Measurements from ENCODE around the gene MCM6. TPM values are rescaled to one million over a fixed set of nuclear protein-coding genes. Genes with fewer than 3 reads are reported as not detected.
"Not testable (repeated sequence)": the region's sequence is repeated elsewhere in the genome, so short reads cannot be mapped to it uniquely, and the experiment has no call there.

MCM6 gene
- total RNA-seq, 2 donors from 2014 or later: 159 to 249 TPM

DNA sequence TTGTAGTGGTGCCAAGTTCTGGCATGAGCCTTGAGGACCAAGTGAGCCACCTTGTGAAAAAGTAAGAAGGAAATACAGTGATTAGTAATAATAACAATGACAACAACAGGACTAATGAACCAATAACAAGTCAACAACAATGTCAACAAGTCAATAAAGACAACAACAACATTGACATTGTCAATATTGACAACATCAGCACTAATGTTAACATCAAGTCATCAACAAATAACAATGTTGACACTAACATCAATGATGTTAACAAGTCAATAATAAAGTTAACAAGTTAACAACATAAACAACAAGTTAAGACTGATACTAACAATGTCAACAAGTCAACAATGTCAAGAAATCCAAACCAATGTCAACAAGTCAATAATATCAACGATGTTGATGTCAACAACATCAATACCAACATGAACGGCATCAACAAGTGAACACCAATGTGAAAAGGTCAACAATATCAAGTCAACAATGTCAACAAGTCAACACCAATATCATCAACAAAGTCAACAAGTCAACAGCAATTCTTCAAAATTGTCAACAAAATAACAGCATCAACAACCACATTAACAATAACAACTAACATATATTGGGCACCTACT lies 63.2 kb downstream of the MCM6 start:
- no peak for ATAC-seq
- H3K36me3 Mint-ChIP-seq: peaks cover 15 to 18% of the 10 kb centered on the region in 2 donors
- H3K9me3 Mint-ChIP-seq: peaks cover 16 to 21% of the 10 kb centered on the region in 2 donors
- H3K27ac Mint-ChIP-seq: no peak overlapping the region
- no peak for DNase-seq (ENCODE audit: low spot score in 2 of 2)

DNA sequence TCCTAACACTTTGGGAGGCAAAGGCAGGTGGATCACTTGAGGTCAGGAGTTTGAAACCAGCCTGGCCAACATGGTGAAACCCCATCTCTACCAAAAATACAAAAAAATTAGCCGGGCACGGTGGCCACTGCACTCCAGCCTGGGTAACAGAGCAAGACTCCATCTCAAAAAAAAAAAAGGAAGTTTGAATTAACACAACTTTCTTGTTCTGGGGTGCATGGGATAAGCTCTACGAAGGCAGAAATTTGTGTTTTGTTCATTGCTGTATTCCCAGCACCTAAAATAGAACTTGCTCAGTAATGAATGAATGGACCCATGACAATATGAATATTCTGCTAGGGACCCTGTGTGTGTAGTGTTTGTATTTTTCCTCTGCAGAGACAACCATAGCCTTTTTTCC lies 68.4 kb downstream of the MCM6 start:
- H3K9me3 Mint-ChIP-seq: peaks cover 3 to 14% of the 10 kb centered on the region in 2 donors
- not testable (repeated sequence) for DNase-seq (ENCODE audit: low spot score in 2 of 2); H3K27ac Mint-ChIP-seq; ATAC-seq; H3K36me3 Mint-ChIP-seq

DNA sequence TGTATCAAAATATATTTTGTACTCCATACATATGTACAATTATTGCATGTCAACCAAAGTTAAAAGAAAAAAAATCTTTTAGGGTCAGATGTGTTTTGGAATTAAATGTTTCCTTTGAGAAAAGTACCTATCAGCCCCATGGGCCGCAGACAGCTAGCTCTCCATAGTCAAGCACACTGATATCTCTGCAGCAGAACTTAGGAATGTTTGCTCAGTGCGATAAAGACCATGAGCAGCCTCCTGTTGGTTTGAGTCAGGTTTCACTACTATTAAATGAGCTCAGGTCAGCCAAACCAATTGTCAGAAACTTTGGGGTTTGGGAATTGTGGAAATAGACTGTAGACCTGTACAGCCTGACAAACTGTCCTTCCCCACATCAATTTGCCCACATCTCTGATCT lies 73.0 kb downstream of the MCM6 start:
- H3K36me3 Mint-ChIP-seq: peaks cover 11 to 40% of the 10 kb centered on the region in 2 donors
- H3K9me3 Mint-ChIP-seq: peaks cover 4 to 19% of the 10 kb centered on the region in 2 donors
- ATAC-seq (no peak), DNase-seq (ENCODE audit: low spot score in 2 of 2) (no peak)
- no peak overlapping the region for H3K27ac Mint-ChIP-seq

DNA sequence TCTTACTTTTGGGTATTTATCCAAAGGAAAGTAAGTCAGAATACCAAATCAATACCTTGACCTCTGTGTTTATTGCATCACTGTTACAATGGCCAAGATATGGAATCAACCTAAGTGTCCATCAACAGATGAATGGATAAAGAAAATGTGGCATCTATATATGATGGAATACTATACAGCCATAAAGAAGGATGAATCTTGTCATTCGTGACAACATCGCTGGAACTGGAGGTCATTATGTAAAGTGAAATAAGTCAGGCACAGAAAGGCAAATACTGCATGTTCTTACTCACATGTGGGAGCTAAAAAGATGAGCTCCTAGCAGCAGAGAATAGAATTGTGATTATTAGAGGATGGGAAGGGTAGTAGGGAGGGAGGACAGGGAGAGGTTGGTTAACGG lies 73.9 kb downstream of the MCM6 start:
- DNase-seq (ENCODE audit: low spot score in 2 of 2) (no peak), ATAC-seq (no peak)
- Mint-ChIP-seq H3K36me3 (peaks cover 11 to 40% of the 10 kb centered on the region in 2 donors), H3K27ac (no peak overlapping the region), H3K9me3 (peaks cover 4 to 19% of the 10 kb centered on the region in 2 donors)

GRCh38 chr2:135800513-135801460 lies 75.5 kb downstream of the MCM6 start:
- peaks cover 11 to 40% of the 10 kb centered on the region in 2 donors for H3K36me3 Mint-ChIP-seq
- DNase-seq (ENCODE audit: low spot score in 2 of 2): no peak
- ATAC-seq: no peak
- no peak overlapping the region for H3K27ac Mint-ChIP-seq
- H3K9me3 Mint-ChIP-seq: peaks cover 4 to 19% of the 10 kb centered on the region in 2 donors

- no peak for DNase-seq (ENCODE audit: low spot score in 2 of 2)
- Mint-ChIP-seq H3K9me3 (peaks cover 4 to 19% of the 10 kb centered on the region in 2 donors), H3K27ac (no peak overlapping the region), H3K36me3 (peaks cover 11 to 40% of the 10 kb centered on the region in 2 donors)
- no peak for ATAC-seq
These were observed 76.5 kb downstream of the MCM6 start for GRCh38 chr2:135799738-135800137.

DNA sequence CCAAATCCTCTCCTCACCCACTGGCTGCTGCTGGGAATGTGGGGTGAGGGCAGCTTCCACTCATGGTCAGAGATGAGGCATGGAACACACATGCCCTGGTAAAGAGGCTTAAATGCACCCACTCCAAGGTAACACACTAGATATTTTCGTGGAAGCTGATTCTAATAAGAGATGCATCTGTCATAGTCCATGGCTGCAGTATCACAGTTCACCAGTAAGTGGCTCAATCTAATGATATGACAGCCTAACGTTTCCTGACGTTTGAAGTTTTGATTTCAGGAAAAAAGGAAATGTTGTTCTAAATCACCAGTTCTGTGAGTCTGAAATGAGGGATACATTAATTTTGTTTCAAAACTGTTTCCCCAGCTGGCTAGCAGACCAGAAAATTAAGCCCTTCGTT lies 77.5 kb downstream of the MCM6 start:
- no peak for ATAC-seq
- no peak for DNase-seq (ENCODE audit: low spot score in 2 of 2)
- Mint-ChIP-seq H3K9me3 (peaks cover 4 to 19% of the 10 kb centered on the region in 2 donors), H3K27ac (no peak overlapping the region), H3K36me3 (peaks cover 11 to 40% of the 10 kb centered on the region in 2 donors)

GRCh38 chr2:135798275-135798705 lies 78.0 kb downstream of the MCM6 start:
- Mint-ChIP-seq H3K27ac (no peak overlapping the region), H3K36me3 (peaks cover 11 to 40% of the 10 kb centered on the region in 2 donors), H3K9me3 (peaks cover 4 to 19% of the 10 kb centered on the region in 2 donors)
- DNase-seq (ENCODE audit: low spot score in 2 of 2) (no peak), ATAC-seq (no peak)

DNA sequence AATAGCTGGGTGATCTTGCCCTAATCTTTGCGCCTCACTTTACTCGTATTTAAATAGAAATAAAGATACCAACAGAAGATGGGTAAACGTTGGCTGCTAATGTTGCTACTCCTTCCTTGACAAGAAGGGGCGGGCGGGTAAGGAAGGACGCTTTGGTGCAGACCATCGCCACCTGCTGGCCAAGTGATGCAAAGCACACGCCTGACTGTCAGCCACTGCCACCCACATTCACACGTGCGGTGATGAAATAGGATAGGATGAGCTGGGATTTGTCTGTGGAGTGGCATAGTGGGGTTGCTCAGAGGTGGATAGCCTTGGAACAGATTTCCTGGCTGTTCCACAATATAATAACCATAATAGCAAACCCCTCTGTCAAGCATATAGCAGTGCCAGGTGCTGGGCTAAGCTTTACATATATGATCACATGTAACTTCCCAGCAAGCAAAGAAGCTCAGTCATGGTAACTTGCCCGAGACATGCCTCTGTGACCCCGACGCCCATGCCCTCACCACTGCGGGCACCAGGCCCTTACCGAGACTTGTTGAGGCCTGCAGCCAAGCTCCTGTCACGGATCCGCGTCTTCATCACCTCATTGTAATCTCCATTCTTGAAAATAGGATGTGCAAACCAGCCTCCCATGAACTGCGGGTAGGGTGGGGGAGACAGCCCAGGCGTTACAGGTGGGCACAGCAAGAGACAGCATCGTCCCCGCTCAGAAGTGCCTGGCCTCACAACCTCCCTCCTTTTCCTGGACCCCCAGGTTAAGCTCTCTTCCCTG lies 78.6 kb downstream of the MCM6 start:
- H3K9me3 Mint-ChIP-seq: peaks cover 4 to 19% of the 10 kb centered on the region in 2 donors
- DNase-seq (ENCODE audit: low spot score in 2 of 2) (peak; percentile 76 to 80), ATAC-seq (peak; percentile 76 to 83)
- H3K27ac Mint-ChIP-seq: no peak overlapping the region
- H3K36me3 Mint-ChIP-seq: peaks cover 11 to 39% of the 10 kb centered on the region in 2 donors

DNA sequence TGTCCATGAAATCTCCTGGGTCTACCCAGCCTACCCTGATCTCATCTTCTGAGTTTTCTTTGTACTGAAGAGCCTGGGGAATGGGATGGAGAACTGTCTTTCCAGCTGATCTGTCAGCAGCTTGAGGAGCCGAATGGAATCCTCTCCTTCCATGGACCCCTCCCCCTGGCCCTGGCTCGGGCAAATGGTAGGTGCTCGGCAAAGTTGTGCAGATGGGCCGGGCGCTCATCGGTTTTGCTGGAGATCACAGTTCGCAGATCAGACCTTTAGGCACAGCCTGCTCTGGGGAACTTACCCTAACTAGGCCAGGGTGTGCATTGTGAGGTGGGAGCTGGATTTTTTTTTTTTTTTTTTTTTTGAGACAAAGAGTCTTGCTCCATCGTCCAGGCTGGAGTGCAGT lies 79.6 kb downstream of the MCM6 start:
- Mint-ChIP-seq H3K27ac (no peak overlapping the region), H3K9me3 (peaks cover 0 to 15% of the 10 kb centered on the region in 2 donors), H3K36me3 (peaks cover 11 to 29% of the 10 kb centered on the region in 2 donors)
- no peak for ATAC-seq
- DNase-seq (ENCODE audit: low spot score in 2 of 2): no peak

DNA sequence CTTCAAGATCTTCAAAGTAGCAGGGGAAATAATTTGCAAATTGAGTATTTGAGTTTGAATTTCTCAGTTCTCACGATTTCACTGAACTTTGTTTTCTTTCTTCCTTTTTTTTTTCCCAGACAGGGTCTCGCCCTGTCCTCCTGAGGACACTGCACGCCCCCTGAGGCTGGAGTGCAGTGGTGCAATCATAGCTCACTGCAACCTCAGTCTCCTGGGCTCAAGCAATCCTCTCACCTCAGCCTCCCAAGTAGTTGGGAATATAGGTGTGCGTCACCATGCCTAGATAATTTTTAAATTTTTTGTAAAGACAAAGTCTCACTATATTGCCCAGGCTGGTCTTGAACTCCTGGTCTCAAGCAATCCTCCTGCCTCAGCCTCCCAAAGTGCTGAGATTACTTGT lies 80.6 kb downstream of the MCM6 start:
- not testable (repeated sequence) for DNase-seq (ENCODE audit: low spot score in 2 of 2); H3K9me3 Mint-ChIP-seq; ATAC-seq
- Mint-ChIP-seq H3K36me3 (peaks cover 6 to 22% of the 10 kb centered on the region in 2 donors), H3K27ac (peak overlapping the region in 1 of 2 donors; percentile 32)

DNA sequence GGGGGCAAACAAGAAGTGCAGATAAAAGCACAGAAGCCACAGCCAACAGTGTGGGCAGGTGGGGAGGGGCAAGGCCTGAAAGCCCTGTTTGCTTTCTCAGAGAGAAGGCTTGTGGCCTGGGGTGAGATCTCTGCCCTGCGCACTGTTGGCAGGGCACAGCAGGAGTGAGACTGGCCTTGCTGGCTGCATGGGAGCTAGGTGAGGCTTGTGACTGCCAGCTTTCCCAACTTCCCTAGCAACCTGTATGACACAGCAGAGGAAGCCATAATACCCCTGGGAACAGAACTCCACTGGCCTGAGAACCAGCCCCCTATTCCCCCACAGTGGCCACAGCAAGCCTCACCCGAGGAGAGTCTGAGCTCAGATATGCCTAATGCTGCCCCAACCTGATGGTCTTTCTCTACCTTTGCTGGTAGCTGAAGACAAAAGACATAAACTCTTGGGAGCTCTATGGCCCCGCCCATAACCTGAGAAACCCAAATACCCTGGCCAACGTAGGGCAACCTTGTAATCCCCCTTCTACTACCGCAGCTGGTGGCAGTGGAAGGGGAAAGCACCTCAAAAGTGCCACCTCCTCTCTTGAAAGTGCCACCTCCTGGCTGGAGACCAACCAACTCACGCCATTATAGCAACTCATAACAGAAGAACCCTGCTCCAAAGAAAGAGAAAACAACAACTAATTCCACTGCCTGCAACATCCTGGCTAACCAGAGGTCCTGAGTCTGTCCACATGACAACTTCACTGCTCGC lies 83.7 kb downstream of the MCM6 start:
- ATAC-seq (peak; percentile 39 to 58), DNase-seq (ENCODE audit: low spot score in 2 of 2) (no peak)
- H3K27ac Mint-ChIP-seq: no peak overlapping the region

DNA sequence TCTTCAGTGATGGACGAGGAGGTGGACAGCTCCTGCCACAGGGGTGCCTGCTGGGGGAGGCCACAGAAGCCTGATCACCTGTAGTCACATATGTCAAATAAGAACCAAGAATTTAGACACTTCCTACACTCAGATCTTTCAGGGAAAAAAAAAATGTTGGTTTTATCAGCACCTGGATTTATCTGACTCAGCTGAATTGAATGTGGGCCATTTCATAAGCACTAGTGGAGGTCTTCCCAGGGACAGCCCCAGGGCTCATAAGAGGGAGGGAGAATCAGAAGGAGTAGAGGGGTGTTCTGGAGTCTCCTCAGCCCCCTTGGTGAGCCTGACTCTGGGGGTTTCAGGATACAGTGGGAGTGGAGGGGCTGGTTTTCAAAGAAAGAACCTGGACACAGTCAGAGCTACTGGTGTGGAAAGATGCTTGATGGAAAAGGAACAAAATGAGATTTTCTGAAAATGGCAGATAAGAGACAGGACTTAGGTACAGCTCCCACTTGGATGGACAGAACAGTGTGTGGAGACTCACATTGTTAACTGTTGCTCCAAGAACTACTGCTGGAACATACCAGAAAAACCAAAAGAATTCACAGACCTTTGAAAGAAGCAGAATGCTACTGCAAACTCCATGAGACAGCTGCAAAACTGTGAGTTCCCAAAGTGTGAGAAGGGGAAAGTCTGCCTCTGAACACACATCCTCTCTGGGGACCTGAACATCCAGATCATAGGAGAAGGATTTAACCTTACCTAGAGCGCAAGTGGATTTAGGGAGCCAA lies 84.6 kb downstream of the MCM6 start:
- Mint-ChIP-seq H3K36me3 (no peaks in the 10 kb centered on the region), H3K9me3 (no peaks in the 10 kb centered on the region), H3K27ac (peak overlapping the region in 1 of 2 donors; percentile 68)
- ATAC-seq (no peak), DNase-seq (ENCODE audit: low spot score in 2 of 2) (no peak)

More for the DNA sequence above, 83.7 kb downstream of the MCM6 start:
- H3K9me3 Mint-ChIP-seq: no peaks in the 10 kb centered on the region
- no peaks in the 10 kb centered on the region for H3K36me3 Mint-ChIP-seq

DNA sequence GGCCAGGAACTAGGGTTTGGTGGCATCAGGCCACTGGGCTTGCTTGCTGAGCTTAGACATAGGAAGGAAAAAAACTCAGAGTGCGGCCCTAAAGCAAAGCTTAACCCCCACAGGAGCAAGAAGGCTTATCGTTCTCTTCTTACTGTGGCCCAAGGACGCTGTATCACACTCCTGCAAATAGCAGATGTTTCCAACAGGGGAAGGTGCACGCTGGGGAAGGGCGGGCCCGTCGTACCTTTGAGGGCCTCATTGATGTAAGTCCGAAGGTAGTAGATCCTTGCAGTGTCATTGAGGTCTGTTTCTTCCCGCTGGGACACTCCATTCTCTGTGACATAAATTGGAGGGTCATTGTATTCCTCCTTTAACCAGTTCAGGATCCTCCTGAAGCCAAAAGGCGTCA lies 85.8 kb downstream of the MCM6 start:
- Mint-ChIP-seq H3K36me3 (peaks cover under 1 to 8% of the 10 kb centered on the region in 2 donors), H3K27ac (no peak overlapping the region), H3K9me3 (no peaks in the 10 kb centered on the region)
- DNase-seq (ENCODE audit: low spot score in 2 of 2) (no peak), ATAC-seq (no peak)

Data from activated naive CD4-positive, alpha-beta T cell treated with anti-CD3 and anti-CD28 coated beads, Interleukin-2, amount 50 U/mL, for 72 hours (primary cell).